ENCODE results near the gene BACH2. TPM values are rescaled to one million over a fixed set of nuclear protein-coding genes. Genes with fewer than 3 reads are reported as not detected.

The BACH2 gene
- total and polyA plus RNA-seq, 9 of the 15 experiments (the other 6 are each of a cell fraction or from before 2014, with no cell fraction given): 0.06 to 3.1 (median 0.59) TPM

- TF ChIP-seq ADNP (tag; IDR thresholded peaks at IDR 0.05) (no peak), JUN (IDR thresholded peaks at IDR 0.05; ENCODE audit: borderline replicate concordance, low read depth, low read length) (peak; percentile 63; the same call in 1 of the 2 replicates), JUN (CRISPR knock-in tag; IDR thresholded peaks at IDR 0.05; ENCODE audit: borderline replicate concordance) (no peak), ZNF277 (CRISPR knock-in tag; IDR thresholded peaks at IDR 0.05; ENCODE audit: borderline replicate concordance) (no peak), ETV6 (IDR thresholded peaks at IDR 0.05; ENCODE audit: borderline replicate concordance in 1 of 2, low read depth in 2 of 2, low read length in 1 of 2) (no peak), ETV6 (CRISPR knock-in tag; IDR thresholded peaks at IDR 0.05; ENCODE audit: borderline replicate concordance) (0 out of 2 replicates have a peak, but pooled peaks have one; percentile 25), RAD51 (IDR thresholded peaks at IDR 0.05; ENCODE audit: borderline replicate concordance, low read depth) (no peak), TFAM (CRISPR knock-in tag; conservative IDR thresholded peaks at IDR 0.05) (no peak), RAD21 (CRISPR knock-in tag; conservative IDR thresholded peaks at IDR 0.05 in 1 of 2, IDR thresholded peaks at IDR 0.05 in 1 of 2) (0 out of 4 replicates have a peak, but pooled peaks of 1 of the 2 experiments have one; percentile 28), ZNF561 (CRISPR knock-in tag; conservative IDR thresholded peaks at IDR 0.05) (no peak), ZNF77 (CRISPR knock-in tag; IDR thresholded peaks at IDR 0.05) (no peak), SMARCA4 (IDR thresholded peaks at IDR 0.05) (0 out of 2 replicates have a peak, but pooled peaks have one; percentile 28), C11orf30 (IDR thresholded peaks at IDR 0.05; ENCODE audit: low read depth) (0 out of 2 replicates have a peak, but pooled peaks have one; percentile 33), HDAC6 (IDR thresholded peaks at IDR 0.05; ENCODE audit: low read depth, low read length) (no peak), ZNF778 (CRISPR knock-in tag; IDR thresholded peaks at IDR 0.05) (no peak), KDM5B (IDR thresholded peaks at IDR 0.05; ENCODE audit: insufficient replicate concordance, low read depth, low read length) (no peak), ZFP36 (IDR thresholded peaks at IDR 0.05; ENCODE audit: low read depth, low read length, partially characterized antibody) (no peak), TEAD1 (CRISPR knock-in tag; IDR thresholded peaks at IDR 0.05) (peak in 1 of 2 experiments; percentile 94; a peak in 2 of 4 replicates)
- TF ChIP-seq, protein P1, sequence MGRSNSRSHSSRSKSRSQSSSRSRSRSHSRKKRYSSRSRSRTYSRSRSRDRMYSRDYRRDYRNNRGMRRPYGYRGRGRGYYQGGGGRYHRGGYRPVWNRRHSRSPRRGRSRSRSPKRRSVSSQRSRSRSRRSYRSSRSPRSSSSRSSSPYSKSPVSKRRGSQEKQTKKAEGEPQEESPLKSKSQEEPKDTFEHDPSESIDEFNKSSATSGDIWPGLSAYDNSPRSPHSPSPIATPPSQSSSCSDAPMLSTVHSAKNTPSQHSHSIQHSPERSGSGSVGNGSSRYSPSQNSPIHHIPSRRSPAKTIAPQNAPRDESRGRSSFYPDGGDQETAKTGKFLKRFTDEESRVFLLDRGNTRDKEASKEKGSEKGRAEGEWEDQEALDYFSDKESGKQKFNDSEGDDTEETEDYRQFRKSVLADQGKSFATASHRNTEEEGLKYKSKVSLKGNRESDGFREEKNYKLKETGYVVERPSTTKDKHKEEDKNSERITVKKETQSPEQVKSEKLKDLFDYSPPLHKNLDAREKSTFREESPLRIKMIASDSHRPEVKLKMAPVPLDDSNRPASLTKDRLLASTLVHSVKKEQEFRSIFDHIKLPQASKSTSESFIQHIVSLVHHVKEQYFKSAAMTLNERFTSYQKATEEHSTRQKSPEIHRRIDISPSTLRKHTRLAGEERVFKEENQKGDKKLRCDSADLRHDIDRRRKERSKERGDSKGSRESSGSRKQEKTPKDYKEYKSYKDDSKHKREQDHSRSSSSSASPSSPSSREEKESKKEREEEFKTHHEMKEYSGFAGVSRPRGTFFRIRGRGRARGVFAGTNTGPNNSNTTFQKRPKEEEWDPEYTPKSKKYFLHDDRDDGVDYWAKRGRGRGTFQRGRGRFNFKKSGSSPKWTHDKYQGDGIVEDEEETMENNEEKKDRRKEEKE (IDR thresholded peaks at IDR 0.05; ENCODE audit: borderline replicate concordance in 1 of 2, control insufficient read depth in 1 of 2, low read depth in 2 of 2, low read length in 1 of 2): no peak
- TF ChIP-seq, protein P2, sequence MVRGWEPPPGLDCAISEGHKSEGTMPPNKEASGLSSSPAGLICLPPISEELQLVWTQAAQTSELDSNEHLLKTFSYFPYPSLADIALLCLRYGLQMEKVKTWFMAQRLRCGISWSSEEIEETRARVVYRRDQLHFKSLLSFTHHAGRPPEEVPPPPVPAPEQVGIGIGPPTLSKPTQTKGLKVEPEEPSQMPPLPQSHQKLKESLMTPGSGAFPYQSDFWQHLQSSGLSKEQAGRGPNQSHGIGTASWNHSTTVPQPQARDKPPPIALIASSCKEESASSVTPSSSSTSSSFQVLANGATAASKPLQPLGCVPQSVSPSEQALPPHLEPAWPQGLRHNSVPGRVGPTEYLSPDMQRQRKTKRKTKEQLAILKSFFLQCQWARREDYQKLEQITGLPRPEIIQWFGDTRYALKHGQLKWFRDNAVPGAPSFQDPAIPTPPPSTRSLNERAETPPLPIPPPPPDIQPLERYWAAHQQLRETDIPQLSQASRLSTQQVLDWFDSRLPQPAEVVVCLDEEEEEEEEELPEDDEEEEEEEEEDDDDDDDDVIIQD (CRISPR knock-in tag; IDR thresholded peaks at IDR 0.05): no peak
Measured at GRCh38 chr6:90284236-90285041, 12.2 kb downstream of the BACH2 start (continued).

Data from K562 (cell line).